GM12801 (cell line): ENCODE results near the gene NEDD8.

Experiments
- CTCF ChIP-seq: IDR thresholded peaks from one replicate; pipeline ENCODE4 v1.5.1; 2011; ENCODE audit warnings: control low read depth; ENCODE audit not compliant: insufficient read length; ENCODE audit errors: extremely low read depth

Gene NEDD8

GRCh38 chr14:24256960-24257359, 24.8 kb upstream of the NEDD8 start:
- TF ChIP-seq CTCF: no peak

GRCh38 chr14:24255931-24256711, 24.0 kb upstream of the NEDD8 start:
- no peak for TF ChIP-seq CTCF

GRCh38 chr14:24255438-24255837, 23.3 kb upstream of the NEDD8 start:
- TF ChIP-seq CTCF: no peak

- no peak for TF ChIP-seq CTCF
Measured at GRCh38 chr14:24254630-24255392, 22.6 kb upstream of the NEDD8 start.

GRCh38 chr14:24253936-24254335, 21.8 kb upstream of the NEDD8 start:
- no peak for TF ChIP-seq CTCF

GRCh38 chr14:24252289-24253124, 20.3 kb upstream of the NEDD8 start:
- no peak for TF ChIP-seq CTCF

GRCh38 chr14:24251880-24252288, 19.7 kb upstream of the NEDD8 start:
- no peak for TF ChIP-seq CTCF
